SU-DHL-6 (cell line): ENCODE results near the gene GPR63.

Experiments
- EZH2phosphoT487 ChIP-seq: fragments of 200-600 bp; sonication (generic), shearing (Covaris generic); conservative IDR thresholded peaks from 2 replicates; pipeline ENCODE4 v1.6.1; 2018; ENCODE audit warnings: mild to moderate bottlenecking, antibody characterized with exemption, low read length, moderate library complexity, mixed read lengths
- TF ChIP-seq, protein P1 (sequence below): fragments of 200-600 bp; sonication (generic); IDR thresholded peaks from one replicate; pipeline ENCODE4 v1.5.1; 2017; ENCODE audit warnings: antibody characterized with exemption, mild to moderate bottlenecking, low read length, moderate library complexity; ENCODE audit not compliant: insufficient read depth, poor library complexity, severe bottlenecking

- TF ChIP-seq, protein P1, sequence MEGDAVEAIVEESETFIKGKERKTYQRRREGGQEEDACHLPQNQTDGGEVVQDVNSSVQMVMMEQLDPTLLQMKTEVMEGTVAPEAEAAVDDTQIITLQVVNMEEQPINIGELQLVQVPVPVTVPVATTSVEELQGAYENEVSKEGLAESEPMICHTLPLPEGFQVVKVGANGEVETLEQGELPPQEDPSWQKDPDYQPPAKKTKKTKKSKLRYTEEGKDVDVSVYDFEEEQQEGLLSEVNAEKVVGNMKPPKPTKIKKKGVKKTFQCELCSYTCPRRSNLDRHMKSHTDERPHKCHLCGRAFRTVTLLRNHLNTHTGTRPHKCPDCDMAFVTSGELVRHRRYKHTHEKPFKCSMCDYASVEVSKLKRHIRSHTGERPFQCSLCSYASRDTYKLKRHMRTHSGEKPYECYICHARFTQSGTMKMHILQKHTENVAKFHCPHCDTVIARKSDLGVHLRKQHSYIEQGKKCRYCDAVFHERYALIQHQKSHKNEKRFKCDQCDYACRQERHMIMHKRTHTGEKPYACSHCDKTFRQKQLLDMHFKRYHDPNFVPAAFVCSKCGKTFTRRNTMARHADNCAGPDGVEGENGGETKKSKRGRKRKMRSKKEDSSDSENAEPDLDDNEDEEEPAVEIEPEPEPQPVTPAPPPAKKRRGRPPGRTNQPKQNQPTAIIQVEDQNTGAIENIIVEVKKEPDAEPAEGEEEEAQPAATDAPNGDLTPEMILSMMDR = no peak
- TF ChIP-seq EZH2phosphoT487 = no peak
Observed at GRCh38 chr6:96826865-96827264, 10.4 kb downstream of the GPR63 start.
